ENCODE data around the gene RDH13. TPM values are rescaled to one million over a fixed set of nuclear protein-coding genes. Genes with fewer than 3 reads are reported as not detected.

The RDH13 gene
- total and polyA plus RNA-seq, 4 donors, result 8.9 to 11.7 (median 9.5) TPM

DNA sequence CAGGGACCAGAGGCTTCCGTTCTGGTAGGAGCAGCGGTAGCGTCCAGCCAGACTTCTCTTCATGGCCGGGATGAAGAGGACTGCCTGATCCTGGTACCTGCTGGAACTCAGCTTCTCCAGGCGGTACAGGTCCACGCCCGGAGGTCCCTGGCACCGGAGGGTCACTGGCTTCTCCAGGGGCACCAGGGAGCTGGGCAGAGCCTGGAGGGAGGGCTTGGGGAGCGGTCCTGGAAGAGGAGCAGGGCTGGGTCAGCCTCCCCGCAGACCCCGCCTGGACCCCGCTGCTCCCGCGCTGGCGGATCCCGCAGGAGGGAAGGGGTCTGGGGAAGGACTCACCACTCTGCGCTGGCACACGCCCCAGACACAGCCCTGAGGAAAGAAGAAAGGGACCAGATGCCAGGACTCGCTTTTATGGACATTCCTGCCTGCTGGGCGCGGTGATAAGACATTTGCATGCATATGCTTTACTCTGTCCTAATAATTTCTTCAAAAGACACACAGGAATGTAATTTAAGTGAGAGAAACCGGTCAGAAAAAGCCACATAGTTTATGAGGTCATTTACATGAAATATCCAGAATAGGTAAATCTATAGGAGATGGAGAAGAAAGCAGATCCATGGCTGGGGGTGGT, 30.7 kb downstream of the RDH13 start:
- Histone ChIP-seq H3K9me3 (ENCODE audit: control insufficient read depth in 4 of 4, low read length in 3 of 4) (peaks cover 0 to 2% (median 0%) of the 10 kb centered on the region in 4 donors), H3K27me3 (ENCODE audit: control insufficient read depth in 4 of 4, insufficient read depth in 4 of 4, low read length in 3 of 4) (no peaks in the 10 kb centered on the region), H3K4me3 (ENCODE audit: low read depth in 1 of 3, low read length in 3 of 3) (no peak overlapping the region), H3K4me1 (ENCODE audit: control insufficient read depth in 4 of 4, insufficient read depth in 4 of 4, low read length in 3 of 4) (no peaks in the 10 kb centered on the region), H3K27ac (ENCODE audit: low read depth in 1 of 2, low read length in 2 of 2) (no peak overlapping the region), H3K36me3 (ENCODE audit: control insufficient read depth in 4 of 4, insufficient read depth in 3 of 4, low read depth in 1 of 4, low read length in 3 of 4) (no peaks in the 10 kb centered on the region), H3K9ac (ENCODE audit: low read depth in 1 of 2, low read length in 2 of 2) (no peak overlapping the region)
- TF ChIP-seq ATF3 (IDR thresholded peaks at IDR 0.05) (no peak), HNF4A (conservative IDR thresholded peaks at IDR 0.05) (no peak), FOXA1 (IDR thresholded peaks at IDR 0.05) (no peak), MAX (IDR thresholded peaks at IDR 0.05) (no peak), FOXA2 (IDR thresholded peaks at IDR 0.05) (no peak), RXRA (IDR thresholded peaks at IDR 0.05) (no peak)
- no peak for DNase-seq (ENCODE audit: low spot score)
- 90% methylated on average over 22 of the region's 22 CpGs for WGBS

DNA sequence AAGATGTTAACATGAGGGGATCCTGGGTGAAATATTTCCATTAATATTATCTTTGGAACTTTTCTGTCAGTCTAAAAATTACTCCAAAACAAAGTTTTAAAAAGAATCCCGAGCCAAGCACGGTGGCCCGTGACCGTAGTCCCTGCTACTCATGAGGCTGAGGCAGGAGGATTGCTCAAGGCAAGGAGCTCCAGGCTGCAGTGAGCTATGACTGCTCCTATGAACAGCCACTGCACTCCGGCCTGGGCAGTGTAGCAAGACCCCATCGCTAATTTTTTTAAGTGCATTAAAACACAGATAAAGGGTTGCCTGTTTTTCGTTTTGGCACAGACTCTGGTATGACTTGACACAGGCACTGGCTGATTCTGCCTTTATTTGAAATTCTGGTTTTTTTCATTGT, 31.8 kb downstream of the RDH13 start:
- H3K27ac ChIP-seq (ENCODE audit: low read depth in 1 of 2, low read length in 2 of 2), result no peak overlapping the region
- no peaks in the 10 kb centered on the region for H3K27me3 ChIP-seq (ENCODE audit: control insufficient read depth in 4 of 4, insufficient read depth in 4 of 4, low read length in 3 of 4)
- TF ChIP-seq NR2F2 (IDR thresholded peaks at IDR 0.05), result no peak
- TF ChIP-seq HNF4A (conservative IDR thresholded peaks at IDR 0.05), result no peak
- no peak for TF ChIP-seq MAX (IDR thresholded peaks at IDR 0.05)
- TF ChIP-seq SP1 (IDR thresholded peaks at IDR 0.05), result no peak
- TF ChIP-seq, protein P1, sequence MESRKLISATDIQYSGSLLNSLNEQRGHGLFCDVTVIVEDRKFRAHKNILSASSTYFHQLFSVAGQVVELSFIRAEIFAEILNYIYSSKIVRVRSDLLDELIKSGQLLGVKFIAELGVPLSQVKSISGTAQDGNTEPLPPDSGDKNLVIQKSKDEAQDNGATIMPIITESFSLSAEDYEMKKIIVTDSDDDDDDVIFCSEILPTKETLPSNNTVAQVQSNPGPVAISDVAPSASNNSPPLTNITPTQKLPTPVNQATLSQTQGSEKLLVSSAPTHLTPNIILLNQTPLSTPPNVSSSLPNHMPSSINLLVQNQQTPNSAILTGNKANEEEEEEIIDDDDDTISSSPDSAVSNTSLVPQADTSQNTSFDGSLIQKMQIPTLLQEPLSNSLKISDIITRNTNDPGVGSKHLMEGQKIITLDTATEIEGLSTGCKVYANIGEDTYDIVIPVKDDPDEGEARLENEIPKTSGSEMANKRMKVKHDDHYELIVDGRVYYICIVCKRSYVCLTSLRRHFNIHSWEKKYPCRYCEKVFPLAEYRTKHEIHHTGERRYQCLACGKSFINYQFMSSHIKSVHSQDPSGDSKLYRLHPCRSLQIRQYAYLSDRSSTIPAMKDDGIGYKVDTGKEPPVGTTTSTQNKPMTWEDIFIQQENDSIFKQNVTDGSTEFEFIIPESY (IDR thresholded peaks at IDR 0.05), result no peak
- TF ChIP-seq FOXA2 (IDR thresholded peaks at IDR 0.05), result no peak
- TF ChIP-seq TAF1 (conservative IDR thresholded peaks at IDR 0.05), result no peak
- no peak for TF ChIP-seq HNF4G (IDR thresholded peaks at IDR 0.05)
- no peak for TF ChIP-seq ATF3 (IDR thresholded peaks at IDR 0.05)
- no peak for TF ChIP-seq REST (IDR thresholded peaks at IDR 0.05)
- no peak for TF ChIP-seq RXRA (IDR thresholded peaks at IDR 0.05)
- TF ChIP-seq YY1 (IDR thresholded peaks at IDR 0.05), result no peak
- TF ChIP-seq FOXA1 (IDR thresholded peaks at IDR 0.05), result no peak
- no peak overlapping the region for H3K9ac ChIP-seq (ENCODE audit: low read depth in 1 of 2, low read length in 2 of 2)
- DNase-seq (ENCODE audit: low spot score), result no peak
- H3K36me3 ChIP-seq (ENCODE audit: control insufficient read depth in 4 of 4, insufficient read depth in 3 of 4, low read depth in 1 of 4, low read length in 3 of 4), result no peaks in the 10 kb centered on the region
- no peak overlapping the region for H3K4me3 ChIP-seq (ENCODE audit: low read depth in 1 of 3, low read length in 3 of 3)
- 88% methylated on average over 7 of the region's 7 CpGs for WGBS
- peaks cover 0 to 2% (median 0%) of the 10 kb centered on the region in 4 donors for H3K9me3 ChIP-seq (ENCODE audit: control insufficient read depth in 4 of 4, low read length in 3 of 4)
- no peaks in the 10 kb centered on the region for H3K4me1 ChIP-seq (ENCODE audit: control insufficient read depth in 4 of 4, insufficient read depth in 4 of 4, low read length in 3 of 4)
